CD4-positive, alpha-beta T cell (primary cell): ENCODE measurements around the gene PPP4R3A. TPM values are rescaled to one million over a fixed set of nuclear protein-coding genes. Genes with fewer than 3 reads are reported as not detected.

Experiments
- ATAC-seq: fragments of 200-7000 bp; cut with Tn5 transposase; one replicate; pipeline ENCODE4 v1.10.0; 2022; ENCODE audit warnings: mild to moderate bottlenecking; ENCODE audit not compliant: poor library complexity
- CTCF ChIA-PET: fragments of 350-600 bp; sonication (Branson Sonifier 250); formaldehyde crosslinking; loops from one replicate; lab custom pipeline; 2021; ENCODE audit warnings: antibody characterized with exemption, inconsistent platforms; lab: Charles Lee
- POLR2A ChIA-PET: fragments of 350-600 bp; sonication (Branson Sonifier 250); formaldehyde crosslinking; loops from one replicate; lab custom pipeline; 2021; ENCODE audit warnings: antibody characterized with exemption, inconsistent platforms; lab: Charles Lee
- DNase-seq, 14 experiments: peaks; one replicate each; pipeline ENCODE4 v3.0.0-alpha.2; 2013 to 2020; ENCODE audit warnings: mixed read lengths in 2 of 14
- H3K27ac ChIP-seq, 2 donors: one replicate each; pipeline versions ENCODE4 v1.5.1 to v1.7.0; 2013; ENCODE audit warnings: low read length in 2 of 2, low read depth in 1 of 2, mild to moderate bottlenecking in 1 of 2
- H3K27me3 ChIP-seq, 2 experiments: 1 replicate in 1 of 2; 2 replicates in 1 of 2; pipeline versions ENCODE4 v1.6.1 to v1.7.0; 2013; ENCODE audit warnings: low read length in 2 of 2, control low read depth in 1 of 2, mild to moderate bottlenecking in 1 of 2, moderate library complexity in 1 of 2; ENCODE audit not compliant: insufficient read depth in 2 of 2, control insufficient read depth in 1 of 2
- H3K36me3 ChIP-seq: one replicate; pipeline ENCODE4 v1.6.1; 2013; ENCODE audit warnings: low read length, control low read depth; ENCODE audit not compliant: insufficient read depth
- H3K4me1 ChIP-seq: one replicate; pipeline ENCODE4 v1.6.1; 2013; ENCODE audit warnings: low read length, control low read depth; ENCODE audit not compliant: insufficient read depth
- H3K4me3 ChIP-seq: one replicate; pipeline ENCODE4 v1.5.1; 2013; ENCODE audit warnings: mild to moderate bottlenecking, low read length, moderate library complexity
- H3K9me3 ChIP-seq, 2 experiments: 1 replicate in 1 of 2; 2 replicates in 1 of 2; pipeline versions ENCODE4 v1.6.1 to v1.7.0; 2013; ENCODE audit warnings: low read length in 2 of 2, mild to moderate bottlenecking in 2 of 2, control low read depth in 1 of 2, moderate library complexity in 1 of 2; ENCODE audit not compliant: control insufficient read depth in 1 of 2, insufficient read depth in 1 of 2
- H3K27ac Mint-ChIP-seq: one replicate; pipeline ENCODE4 v1.8.0; 2020; ENCODE audit warnings: mixed read lengths
- H3K27me3 Mint-ChIP-seq: one replicate; pipeline ENCODE4 v1.8.0; 2021; ENCODE audit warnings: mixed read lengths
- H3K36me3 Mint-ChIP-seq: one replicate; pipeline ENCODE4 v1.8.0; 2021; ENCODE audit warnings: low read depth, mixed read lengths
- H3K4me1 Mint-ChIP-seq: one replicate; pipeline ENCODE4 v1.8.0; 2021; ENCODE audit warnings: low read depth, mixed read lengths
- H3K4me3 Mint-ChIP-seq: one replicate; pipeline ENCODE4 v1.8.0; 2020; ENCODE audit warnings: mild to moderate bottlenecking, mixed read lengths
- H3K9me3 Mint-ChIP-seq: one replicate; pipeline ENCODE4 v1.8.0; 2020; ENCODE audit warnings: mixed read lengths
- CTCF ChIP-seq: fragments of 200-600 bp; IDR thresholded peaks from one replicate; pipeline ENCODE4 v1.8.0; 2022; ENCODE audit warnings: antibody characterized with exemption, mild to moderate bottlenecking
- intact Hi-C, 2 experiments: fragments of 100-400 bp; cut with DNase I in 1 of 2; cut with micrococcal nuclease in 1 of 2; formaldehyde crosslinking; loops; one replicate each; pipeline versions ENCODE4 v1.15.1 to v1.9.0; 2023 to 2025; cut with DNase I, micrococcal nuclease
- total RNA-seq, 174 experiments: library from RNA in 2 of 174; stranded (reverse) in 2 of 174; gene quantifications; one replicate each; pipeline ENCODE4 v1.2.3 and lab custom pipeline; 2021 to 2026

PPP4R3A gene
- total RNA-seq, 2 experiments from 2014 or later = 189 to 205 TPM

GRCh38 chr14:91509878-91510170, 286 bp downstream of the PPP4R3A start:
- peak overlapping the region; percentile 90 for H3K4me3 ChIP-seq
- no peak for TF ChIP-seq CTCF
- peaks cover 50% of the 10 kb centered on the region for H3K4me1 Mint-ChIP-seq
- H3K27me3 ChIP-seq = no peaks in the 10 kb centered on the region
- intact Hi-C loops = loop anchor here (1.0 to 5.0 kb wide), 7 partner anchors 187 to 1282 kb away; partner anchors contain the start of genes GOLGA5 (in 1 of the 2) and TRIP11 (in 1 of the 2)
- no peaks in the 10 kb centered on the region for H3K9me3 ChIP-seq
- H3K27ac Mint-ChIP-seq = peak overlapping the region; percentile 100
- no peaks in the 10 kb centered on the region for H3K9me3 Mint-ChIP-seq
- H3K4me1 ChIP-seq = peaks cover 27% of the 10 kb centered on the region
- ChIA-PET POLR2A (interaction anchor here (0.7 to 2.5 kb wide), 27 partner anchors 9 to 1113 kb away, joined by 3 to 17 read pairs (median 4); partner anchors contain the start of genes ATXN3, CALM1, CPSF2 and GPR68), CTCF (no interaction called here)
- peak overlapping the region; percentile 100 for H3K4me3 Mint-ChIP-seq
- ATAC-seq = peak; percentile 42
- peaks cover 54% of the 10 kb centered on the region for H3K36me3 Mint-ChIP-seq
- H3K27ac ChIP-seq = peak overlapping the region; percentile 99
- H3K27me3 Mint-ChIP-seq = no peaks in the 10 kb centered on the region
- no peak for DNase-seq
- H3K36me3 ChIP-seq = peaks cover 14% of the 10 kb centered on the region

- H3K4me1 ChIP-seq = peaks cover 33% of the 10 kb centered on the region
- no peaks in the 10 kb centered on the region for H3K9me3 ChIP-seq
- peak overlapping the region; percentile 65 to 99 for H3K27ac ChIP-seq
- H3K4me3 Mint-ChIP-seq = peak overlapping the region; percentile 100
- H3K27ac Mint-ChIP-seq = peak overlapping the region; percentile 100
- peaks cover 59% of the 10 kb centered on the region for H3K36me3 Mint-ChIP-seq
- intact Hi-C loops = loop anchor here in 1 of 2 experiments (5.0 kb wide), 1 partner anchor 192 kb away; no protein-coding TSS in a partner anchor
- ATAC-seq = peak; percentile 1
- no peak for TF ChIP-seq CTCF
- peaks cover 55% of the 10 kb centered on the region for H3K4me1 Mint-ChIP-seq
- H3K27me3 Mint-ChIP-seq = no peaks in the 10 kb centered on the region
- POLR2A ChIA-PET = interaction anchor here (0.7 to 2.5 kb wide), 25 partner anchors 8 to 1112 kb away, joined by 3 to 17 read pairs (median 5); partner anchors contain the start of genes ATXN3, CALM1, CPSF2 and GPR68
- no peaks in the 10 kb centered on the region for H3K27me3 ChIP-seq
- peak overlapping the region; percentile 90 for H3K4me3 ChIP-seq
- peaks cover 19% of the 10 kb centered on the region for H3K36me3 ChIP-seq
- no peaks in the 10 kb centered on the region for H3K9me3 Mint-ChIP-seq
- DNase-seq = peak in 12 of 14 experiments; percentile 13 to 51 (median 30)
- CTCF ChIA-PET = interaction anchor here (1.1 kb wide), 1 partner anchor 91 kb away, joined by 4 read pairs; the partner anchor contains the start of gene CCDC88C
Measured at GRCh38 chr14:91509083-91509877, 830 bp downstream of the PPP4R3A start.

- Mint-ChIP-seq H3K27me3 (no peaks in the 10 kb centered on the region), H3K27ac (peak overlapping the region; percentile 100), H3K9me3 (no peaks in the 10 kb centered on the region), H3K36me3 (peaks cover 68% of the 10 kb centered on the region), H3K4me3 (peak overlapping the region; percentile 98), H3K4me1 (peaks cover 65% of the 10 kb centered on the region)
- intact Hi-C loops = loop anchor here in 1 of 2 experiments (5.0 kb wide), 1 partner anchor 191 kb away; no protein-coding TSS in a partner anchor
- ATAC-seq (no peak), DNase-seq (no peak)
- ChIA-PET CTCF (interaction anchor here (1.1 kb wide), 1 partner anchor 90 kb away, joined by 4 read pairs; the partner anchor contains the start of gene CCDC88C), POLR2A (interaction anchor here (2.5 kb wide), 1 partner anchor 532 kb away, joined by 17 read pairs; the partner anchor contains the start of gene TRIP11)
- Histone ChIP-seq H3K36me3 (peaks cover 31% of the 10 kb centered on the region), H3K9me3 (no peaks in the 10 kb centered on the region), H3K4me3 (peak overlapping the region; percentile 90), H3K27ac (no peak overlapping the region), H3K27me3 (no peaks in the 10 kb centered on the region), H3K4me1 (peaks cover 43% of the 10 kb centered on the region)
- no peak for TF ChIP-seq CTCF
Measured at GRCh38 chr14:91508105-91508504, 2.0 kb downstream of the PPP4R3A start.
